SK-MEL-5 (cell line): ENCODE results near the gene GOLGA6C. TPM values are rescaled to one million over a fixed set of nuclear protein-coding genes. Genes with fewer than 3 reads are reported as not detected.
"Not testable (repeated sequence)": the region's sequence is repeated elsewhere in the genome, so short reads cannot be mapped to it uniquely, and the experiment has no call there.

Experiments used
- DNase-seq: peaks from one replicate; pipeline ENCODE4 v3.0.0-alpha.2; 2016; ENCODE audit warnings: low read depth, low spot score
- in situ Hi-C: cut with HindIII; loops from 2 replicates; pipeline ENCODE4 v1.10.0; 2016; ENCODE audit warnings: low sequenced_read_pairs, high pct_unique_total_duplicates, low pct_unique_long_range_greater_than_20kb
- total RNA-seq: library from RNA; depleted of rRNA; stranded (reverse); fragments of >200 nt; shearing (Covaris generic); gene quantifications from 2 replicates; pipeline ENCODE4 v1.2.3, GENCODE V29; 2014

The GOLGA6C gene
- total RNA-seq, 1 experiment from 2014 or later = not detected

DNA sequence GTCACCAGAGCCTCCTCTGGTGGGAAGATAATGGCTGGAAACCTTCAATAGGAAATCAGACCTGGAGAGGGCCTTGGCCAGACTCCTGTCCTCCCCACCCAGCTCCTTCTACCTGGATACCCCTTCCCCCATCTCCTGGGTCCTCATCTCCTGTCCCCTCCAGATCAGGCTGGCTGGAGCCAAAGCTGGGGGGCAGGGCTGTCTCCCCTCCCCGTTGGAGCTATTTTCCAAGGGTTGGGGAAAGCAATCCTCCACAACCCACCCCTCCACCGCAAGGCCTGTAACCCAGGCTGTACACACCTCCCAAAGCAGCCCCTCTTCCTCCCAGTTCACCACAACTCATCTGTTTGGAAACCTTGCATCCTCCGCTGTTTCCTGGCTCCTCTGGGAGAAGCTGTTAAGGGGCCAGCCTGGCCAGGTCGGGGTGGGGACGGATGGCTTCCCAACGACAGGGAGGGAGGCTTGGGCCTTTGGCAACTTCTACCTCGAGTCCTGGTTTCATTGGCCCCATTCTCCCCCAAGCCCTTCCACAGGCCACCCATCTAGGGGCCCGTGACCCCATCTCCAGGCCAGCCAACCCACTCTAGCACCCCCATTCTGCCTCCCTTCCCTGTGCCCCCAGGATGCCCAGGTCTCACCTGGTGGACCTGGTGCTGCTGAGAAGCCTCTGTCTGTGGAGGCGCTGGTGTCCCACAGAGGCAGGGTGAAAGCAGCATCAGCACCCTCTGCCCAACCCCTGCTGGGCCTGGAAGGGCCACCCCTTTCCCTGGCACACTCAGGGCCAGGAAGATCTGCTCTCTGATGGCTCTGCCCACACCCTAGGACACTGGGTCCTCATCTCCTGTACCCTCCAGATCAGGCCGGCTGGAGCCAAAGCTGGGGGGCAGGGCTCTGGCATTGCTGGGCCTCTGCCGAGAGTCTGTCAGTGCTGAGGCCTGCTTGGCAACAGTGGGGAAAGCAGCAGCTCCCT, 22.1 kb upstream of the GOLGA6C start:
- in situ Hi-C loops = no loop called here
- DNase-seq = no peak

DNA sequence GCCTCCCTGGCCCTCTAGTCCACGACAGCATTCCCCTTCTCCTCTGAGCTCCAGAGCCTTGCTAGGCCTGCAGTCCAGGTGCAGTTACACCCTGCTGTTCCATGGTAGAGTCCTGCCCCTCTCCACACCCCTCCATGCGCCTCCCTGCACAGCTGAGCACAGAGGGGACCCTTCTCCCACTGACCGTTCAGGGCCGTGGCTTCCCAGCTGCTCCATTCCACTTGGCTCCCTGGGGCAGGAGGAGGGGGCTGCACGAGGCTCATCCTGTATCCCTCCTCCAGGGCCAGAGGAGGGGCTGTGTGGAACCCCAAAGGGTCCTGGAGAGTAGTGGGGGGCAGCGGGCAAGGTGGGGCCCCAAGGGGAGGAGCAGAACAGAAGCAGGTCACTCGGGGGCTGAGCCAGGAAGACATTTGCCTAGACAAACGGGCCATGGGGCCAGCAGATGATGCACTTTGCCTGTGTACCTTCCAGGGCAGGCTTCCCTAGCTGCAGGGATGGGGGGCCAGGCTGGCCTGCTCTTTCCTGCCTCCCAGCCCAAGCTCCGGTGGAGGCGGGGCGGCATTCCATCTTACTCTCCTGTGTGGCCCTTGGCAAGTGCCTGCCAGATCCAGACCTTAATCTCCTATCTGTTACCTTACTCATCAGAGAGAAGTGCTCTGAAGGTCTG, 20.7 kb upstream of the GOLGA6C start:
- in situ Hi-C loops = no loop called here
- no peak for DNase-seq

DNA sequence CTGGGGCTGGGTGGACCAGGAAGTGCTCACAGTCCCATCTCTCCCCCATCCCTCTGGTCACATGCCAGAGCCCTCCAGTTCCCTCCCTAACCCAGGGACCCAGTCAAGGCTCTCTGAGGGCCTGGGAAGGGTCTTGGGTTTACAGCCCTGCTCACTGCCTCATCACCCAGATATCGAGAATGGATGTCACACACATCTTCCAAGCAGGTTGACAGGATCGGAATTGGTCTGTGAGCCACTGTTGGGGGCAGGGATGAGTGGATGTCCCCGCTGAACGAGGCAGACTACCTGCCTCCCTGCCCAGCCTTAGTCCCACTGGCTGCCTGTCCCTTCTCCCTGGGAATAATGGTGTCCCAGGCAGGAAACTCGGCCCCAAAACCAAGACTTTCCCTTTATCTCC, 20.0 kb upstream of the GOLGA6C start:
- in situ Hi-C loops = no loop called here

DNA sequence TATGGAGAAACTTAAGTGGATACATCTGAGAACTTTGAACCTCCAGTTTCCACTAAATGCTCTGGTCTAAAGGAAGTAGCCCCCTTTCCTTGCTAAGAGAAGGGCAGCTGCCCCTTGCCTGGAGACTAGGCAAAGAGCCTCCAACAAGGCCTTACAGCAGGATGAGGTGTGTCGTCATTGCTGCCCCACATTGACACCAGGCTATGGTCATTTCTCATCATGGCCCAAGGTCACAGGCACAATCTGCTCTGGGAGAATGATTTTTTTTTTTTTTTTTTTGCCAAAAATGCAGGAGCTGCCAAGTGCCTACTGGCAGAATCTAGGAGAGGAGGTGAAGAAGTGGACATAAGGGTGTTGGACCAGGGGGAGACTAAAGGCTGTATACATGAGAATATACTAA, 12.4 kb upstream of the GOLGA6C start:
- in situ Hi-C loops, DNase-seq: not testable (repeated sequence)

More for the DNA sequence above, 20.0 kb upstream of the GOLGA6C start:
- DNase-seq = no peak

DNA sequence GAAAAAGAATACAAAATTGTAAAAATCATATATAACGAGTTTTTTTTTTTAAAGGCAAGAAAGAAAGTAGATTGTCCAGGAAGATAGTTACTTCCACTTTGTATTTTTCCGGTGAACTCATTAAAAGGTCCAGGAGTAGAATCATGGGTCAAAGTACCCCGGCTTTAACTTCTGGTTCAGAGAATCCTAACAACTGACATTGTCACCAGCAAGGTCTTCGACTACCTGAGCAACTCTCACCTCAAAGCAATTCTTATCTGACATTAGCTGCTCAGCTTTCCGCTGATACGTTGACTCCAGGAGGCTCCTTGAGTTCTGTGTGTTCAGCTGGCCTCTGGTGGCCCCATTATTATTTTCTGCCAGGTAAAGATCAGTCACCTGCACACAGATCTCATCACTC, 9.1 kb upstream of the GOLGA6C start:
- in situ Hi-C loops, DNase-seq: not testable (repeated sequence)

DNA sequence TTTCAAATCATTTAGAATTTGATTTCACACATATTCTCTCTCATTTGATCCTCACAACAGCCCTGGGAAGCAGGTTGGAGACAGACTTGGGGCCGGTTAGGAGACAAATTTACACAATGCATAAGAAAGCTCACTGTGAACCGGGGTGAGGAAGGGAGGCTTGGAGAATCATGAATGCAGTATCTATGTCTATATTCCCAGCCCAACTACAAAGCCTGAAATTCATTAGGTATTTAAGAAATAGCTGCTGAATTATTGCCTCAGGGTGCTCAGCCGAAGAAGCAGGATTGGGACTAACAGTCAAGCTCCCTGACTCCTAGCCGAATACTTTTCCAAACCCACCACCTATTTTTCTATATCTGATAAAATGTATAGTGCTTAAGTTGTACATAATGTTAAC, 8.4 kb upstream of the GOLGA6C start:
- DNase-seq = peak; percentile 78
- in situ Hi-C loops = no loop called here

DNA sequence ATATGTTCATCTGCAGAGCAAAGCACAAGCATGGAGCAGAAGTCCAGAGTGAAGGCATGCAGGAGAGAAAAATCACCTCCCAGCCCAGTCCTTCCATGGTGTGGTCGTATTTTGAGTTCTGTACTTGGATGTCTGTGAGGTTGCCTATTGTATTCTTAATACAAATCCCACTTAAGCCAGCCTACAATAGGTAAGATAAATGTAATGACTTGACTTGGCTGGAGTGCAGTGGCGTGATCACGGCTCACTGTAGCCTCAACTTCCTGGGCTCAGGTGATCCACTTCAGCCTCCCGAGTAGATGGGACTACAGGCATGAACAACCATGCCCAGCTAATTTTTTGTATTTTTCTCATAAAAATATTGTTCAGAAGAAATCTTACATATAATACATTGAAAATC, 6.8 kb upstream of the GOLGA6C start:
- in situ Hi-C loops, DNase-seq: not testable (repeated sequence)

DNA sequence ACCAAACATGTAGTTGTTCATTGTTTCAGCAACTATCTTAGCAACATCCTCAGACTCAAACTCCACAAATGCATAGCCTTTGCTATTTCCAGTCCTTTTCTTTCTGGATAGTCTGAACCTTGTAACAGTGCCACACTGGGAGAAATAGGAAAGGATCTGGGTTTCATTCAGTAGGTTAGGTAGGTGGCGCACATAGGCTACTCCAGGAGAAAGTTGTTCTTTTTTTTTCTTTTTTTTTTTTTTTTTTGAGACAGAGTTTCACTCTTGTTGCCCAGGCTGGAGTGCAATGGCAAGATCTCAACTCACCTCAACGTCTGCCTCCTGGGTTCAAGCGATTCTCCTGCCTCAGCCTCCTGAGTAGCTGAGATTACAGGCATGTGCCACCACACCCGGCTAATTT, 5.8 kb upstream of the GOLGA6C start:
- peak; percentile 46 for DNase-seq
- in situ Hi-C loops = not testable (repeated sequence)

DNA sequence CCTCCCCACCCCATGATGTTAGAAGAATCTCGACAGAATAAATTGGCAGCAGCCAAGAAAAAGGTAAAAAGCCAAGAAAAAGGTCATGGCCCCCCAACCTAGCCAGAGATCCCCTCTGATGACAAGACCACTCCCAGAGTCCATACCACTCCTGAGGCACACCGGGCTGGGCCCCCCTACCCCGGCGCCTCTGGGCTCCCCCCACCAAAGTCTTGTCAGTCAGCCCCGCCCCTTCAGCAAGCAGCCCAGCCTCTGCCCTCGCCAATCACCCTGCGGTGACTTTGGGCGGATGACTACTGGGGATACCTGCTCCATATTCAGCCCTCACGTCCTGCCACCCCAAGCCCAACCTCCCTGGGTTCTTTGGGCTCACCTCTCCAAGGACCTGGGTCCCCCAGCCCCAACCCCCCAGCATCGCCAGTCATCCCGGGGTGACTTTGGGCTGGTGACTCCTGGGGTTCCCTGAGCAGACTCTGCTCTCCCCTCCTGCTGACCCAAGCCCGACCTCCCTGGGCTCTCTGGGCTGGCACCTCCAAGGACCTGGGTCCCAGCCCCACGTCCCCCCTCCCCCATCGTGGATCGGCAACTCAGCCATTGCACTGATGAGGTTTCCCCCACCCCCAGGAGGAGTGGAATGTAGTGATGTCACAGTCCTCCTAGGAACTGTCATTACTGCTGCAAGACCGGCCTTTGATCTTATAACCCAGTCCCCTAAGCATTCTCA, 648 bp downstream of the GOLGA6C start:
- DNase-seq, in situ Hi-C loops: not testable (repeated sequence)

- DNase-seq, in situ Hi-C loops: not testable (repeated sequence)
These were observed 1.7 kb downstream of the GOLGA6C start for GRCh38 chr15:75259873-75260272.

DNA sequence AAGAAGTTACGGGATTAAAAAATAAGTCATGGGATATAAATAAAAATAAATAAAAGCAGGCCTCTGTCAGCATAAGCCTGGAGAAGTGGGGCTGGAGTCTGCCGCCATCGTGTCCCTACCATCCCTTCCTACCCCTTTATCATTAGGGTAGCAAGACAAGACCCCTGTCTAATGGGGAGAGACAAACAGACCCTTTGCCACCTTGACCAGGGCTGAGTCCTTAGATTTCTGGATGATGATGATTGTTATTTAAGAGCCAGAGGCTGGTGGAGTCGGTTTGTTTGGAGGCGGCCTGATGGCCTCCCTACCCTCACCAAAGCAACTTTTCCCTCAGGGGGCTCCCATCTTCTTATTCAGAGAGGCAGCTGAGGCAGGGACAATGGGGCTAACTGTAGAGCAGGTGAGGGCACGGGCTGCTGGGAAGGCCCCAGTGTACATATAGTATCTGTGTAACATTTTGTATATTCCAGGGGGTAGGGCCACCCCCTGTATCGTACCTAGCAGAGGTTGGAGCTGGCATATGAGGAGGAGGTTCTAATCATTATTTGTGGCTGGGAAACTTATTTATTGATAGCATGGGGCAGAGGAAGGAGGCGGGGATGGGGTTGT, 15.7 kb downstream of the GOLGA6C start:
- DNase-seq, in situ Hi-C loops: not testable (repeated sequence)

GRCh38 chr15:75274509-75275107, 16.5 kb downstream of the GOLGA6C start:
- peak; percentile 53 for DNase-seq
- in situ Hi-C loops = not testable (repeated sequence)

- DNase-seq, in situ Hi-C loops: not testable (repeated sequence)
These were observed 17.5 kb downstream of the GOLGA6C start for GRCh38 chr15:75275617-75276016.

DNA sequence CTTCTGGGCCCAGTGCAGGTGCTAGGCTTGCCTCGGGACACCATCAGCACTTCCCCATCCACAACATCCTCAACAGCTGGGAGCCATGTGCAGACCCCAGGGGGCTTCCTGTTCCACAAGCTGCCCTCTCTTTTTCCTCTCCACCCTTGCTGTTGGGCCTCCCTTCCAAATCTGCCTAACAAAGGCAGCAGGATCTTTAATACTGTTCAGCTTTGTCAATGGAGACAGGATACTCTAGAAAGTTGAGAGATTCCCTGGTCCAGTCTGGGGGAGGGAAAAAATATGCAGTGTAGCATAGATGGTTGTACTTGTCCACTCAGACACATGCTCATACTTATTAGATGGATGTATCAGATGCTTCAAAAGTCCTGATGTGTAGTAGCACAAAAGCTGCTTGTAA, 20.4 kb downstream of the GOLGA6C start:
- DNase-seq = peak; percentile 24
- in situ Hi-C loops = not testable (repeated sequence)

DNA sequence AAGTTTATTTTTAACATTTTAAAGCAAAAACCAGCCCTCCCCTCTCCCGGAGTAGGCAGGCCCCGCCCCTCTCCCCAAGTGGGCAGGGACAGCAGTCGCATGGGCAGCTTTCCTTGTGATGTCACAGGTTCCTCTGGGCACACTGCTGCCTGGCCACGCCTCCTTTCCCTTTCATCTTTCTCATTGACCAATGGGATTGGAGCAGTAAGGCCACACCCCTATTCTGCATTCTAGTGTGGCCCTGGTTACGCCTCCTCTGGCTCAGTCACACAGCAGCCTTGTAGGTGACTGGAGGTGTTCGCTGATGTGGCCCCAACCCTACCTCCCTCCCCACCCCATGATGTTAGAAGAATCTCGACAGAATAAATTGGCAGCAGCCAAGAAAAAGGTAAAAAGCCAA, 24.4 kb downstream of the GOLGA6C start, which contains the start of gene GOLGA6D:
Gene GOLGA6D (plus strand): TSS at position 264 of the 400 bp plus-strand sequence. CDS start 41 bp downstream, at position 305.
- DNase-seq, in situ Hi-C loops: not testable (repeated sequence)

GRCh38 chr15:75284152-75284551, 26.0 kb downstream of the GOLGA6C start:
- DNase-seq, in situ Hi-C loops: not testable (repeated sequence)

- in situ Hi-C loops, DNase-seq: not testable (repeated sequence)
These were observed 35.5 kb downstream of the GOLGA6C start for GRCh38 chr15:75293660-75294059.
